Measurements from ENCODE around the gene SNRNP40. TPM values are rescaled to one million over a fixed set of nuclear protein-coding genes. Genes with fewer than 3 reads are reported as not detected.

SNRNP40 gene
- total and polyA plus RNA-seq, 2 donors (not counting 1 experiment from before 2014, with no cell fraction given) = 31.7 to 65.6 TPM

- H3K27ac Mint-ChIP-seq = no peak overlapping the region
- H3K9me3 Mint-ChIP-seq (ENCODE audit: insufficient read depth) = no peaks in the 10 kb centered on the region
- Histone ChIP-seq H3K4me2 (replicated peaks; ENCODE audit: low read depth, low read length, poor library complexity, severe bottlenecking) (no peak overlapping the region), H3K36me3 (replicated peaks in 1 of 2; ENCODE audit: control extremely low read depth in 1 of 2, control insufficient read depth in 1 of 2, extremely low read depth in 1 of 2, insufficient read depth in 2 of 2, low read length in 1 of 2) (peaks cover 0 to 4% of the 10 kb centered on the region in 2 experiments), H3K27ac (ENCODE audit: low read length in 2 of 2) (no peak overlapping the region), H3K9me3 (ENCODE audit: control extremely low read depth in 1 of 3, control insufficient read depth in 2 of 3, insufficient read depth in 1 of 3, low read length in 2 of 3) (no peaks in the 10 kb centered on the region), H3K79me2 (ENCODE audit: control insufficient read depth, insufficient read depth, low read length) (peaks cover 71% of the 10 kb centered on the region), H4K20me1 (ENCODE audit: control insufficient read depth, insufficient read depth, low read length, poor library complexity, severe bottlenecking) (peaks cover 15% of the 10 kb centered on the region), H3K4me3 (ENCODE audit: control extremely low read depth in 1 of 5, extremely low read depth in 1 of 5, insufficient read depth in 1 of 5, low read depth in 2 of 5, low read length in 4 of 5) (no peak overlapping the region), H2AFZ (ENCODE audit: insufficient read depth, low read depth, low read length, poor library complexity, severe bottlenecking) (no peak overlapping the region), H3K9ac (ENCODE audit: low read length) (no peak overlapping the region), H3K27me3 (replicated peaks in 1 of 4; ENCODE audit: control extremely low read depth in 1 of 4, control insufficient read depth in 3 of 4, insufficient read depth in 4 of 4, low read length in 3 of 4) (no peaks in the 10 kb centered on the region), H3K4me1 (ENCODE audit: control insufficient read depth in 2 of 2, insufficient read depth in 2 of 2, low read length in 2 of 2) (peaks cover 3% of the 10 kb centered on the region in 2 donors)
- DNase-seq (no peak), ATAC-seq (ENCODE audit: low read depth) (no peak)
- no peak overlapping the region for H3K4me3 Mint-ChIP-seq
- 97% methylated on average over 3 of the region's 7 CpGs for WGBS (ENCODE audit: insufficient coverage)
- peaks cover 17% of the 10 kb centered on the region for H3K4me1 Mint-ChIP-seq
- no peak for TF ChIP-seq EZH2 (IDR thresholded peaks at IDR 0.05; ENCODE audit: borderline replicate concordance, insufficient read depth, low read depth, low read length, poor library complexity, severe bottlenecking)
- no peak for TF ChIP-seq CTCF (IDR thresholded peaks at IDR 0.05)
- ChIA-PET CTCF (no interaction called here), POLR2A (interaction anchor here (0.5 kb wide), 1 partner anchor 21 kb away, joined by 3 read pairs; no protein-coding TSS in a partner anchor)
- H3K27me3 Mint-ChIP-seq = no peaks in the 10 kb centered on the region
- intact Hi-C loops (cut with micrococcal nuclease) = no loop called here
These were observed 6.3 kb upstream of the SNRNP40 start for GRCh38 chr1:31302709-31303441.

GRCh38 chr1:31300193-31300592, 3.6 kb upstream of the SNRNP40 start:
- Histone ChIP-seq H2AFZ (ENCODE audit: insufficient read depth, low read depth, low read length, poor library complexity, severe bottlenecking) (no peak overlapping the region), H3K27me3 (replicated peaks in 1 of 4; ENCODE audit: control extremely low read depth in 1 of 4, control insufficient read depth in 3 of 4, insufficient read depth in 4 of 4, low read length in 3 of 4) (no peaks in the 10 kb centered on the region), H3K9me3 (ENCODE audit: control extremely low read depth in 1 of 3, control insufficient read depth in 2 of 3, insufficient read depth in 1 of 3, low read length in 2 of 3) (no peaks in the 10 kb centered on the region), H3K27ac (ENCODE audit: low read length in 2 of 2) (no peak overlapping the region), H3K9ac (ENCODE audit: low read length) (no peak overlapping the region), H4K20me1 (ENCODE audit: control insufficient read depth, insufficient read depth, low read length, poor library complexity, severe bottlenecking) (peaks cover 15% of the 10 kb centered on the region), H3K4me1 (ENCODE audit: control insufficient read depth in 2 of 2, insufficient read depth in 2 of 2, low read length in 2 of 2) (peaks cover 20 to 22% of the 10 kb centered on the region in 2 donors), H3K36me3 (replicated peaks in 1 of 2; ENCODE audit: control extremely low read depth in 1 of 2, control insufficient read depth in 1 of 2, extremely low read depth in 1 of 2, insufficient read depth in 2 of 2, low read length in 1 of 2) (no peaks in the 10 kb centered on the region), H3K79me2 (ENCODE audit: control insufficient read depth, insufficient read depth, low read length) (peaks cover 72% of the 10 kb centered on the region), H3K4me2 (replicated peaks; ENCODE audit: low read depth, low read length, poor library complexity, severe bottlenecking) (no peak overlapping the region), H3K4me3 (ENCODE audit: control extremely low read depth in 1 of 5, extremely low read depth in 1 of 5, insufficient read depth in 1 of 5, low read depth in 2 of 5, low read length in 4 of 5) (no peak overlapping the region)
- Mint-ChIP-seq H3K4me1 (peaks cover 15% of the 10 kb centered on the region), H3K9me3 (ENCODE audit: insufficient read depth) (no peaks in the 10 kb centered on the region), H3K27ac (no peak overlapping the region), H3K4me3 (no peak overlapping the region), H3K27me3 (no peaks in the 10 kb centered on the region)
- 100% methylated on average over 1 of the region's 3 CpGs for WGBS (ENCODE audit: insufficient coverage)
- DNase-seq = no peak
- ATAC-seq (ENCODE audit: low read depth) = no peak
- CTCF ChIA-PET = interaction anchor here (0.6 kb wide), 1 partner anchor 610 kb away, joined by 3 read pairs; no protein-coding TSS in a partner anchor
- no peak for TF ChIP-seq CTCF (IDR thresholded peaks at IDR 0.05)
- TF ChIP-seq EZH2 (IDR thresholded peaks at IDR 0.05; ENCODE audit: borderline replicate concordance, insufficient read depth, low read depth, low read length, poor library complexity, severe bottlenecking) = no peak
- intact Hi-C loops (cut with micrococcal nuclease) = no loop called here
- POLR2A ChIA-PET = no interaction called here

Measured in B cell (primary cell).